HG03097 (cell line): Measurements from ENCODE around the gene EMD.

Experiments used
- ATAC-seq: cut with Tn5 transposase; IDR thresholded peaks from one replicate; pipeline ENCODE4 v1.9.1; 2021; ENCODE audit not compliant: unreplicated experiment, low FRiP score

EMD gene

GRCh38 chrX:154378799-154379568 is at the start of gene EMD:
Gene EMD (plus strand): TSS chrX:154379295. CDS start chrX:154379485, 190 bp downstream.
- peak; percentile 76 for ATAC-seq

- no peak for ATAC-seq
These were observed 46.5 kb upstream of the EMD start for GRCh38 chrX:154332561-154332960.

- ATAC-seq = no peak
These were observed 46.0 kb upstream of the EMD start for GRCh38 chrX:154333116-154333515.

- ATAC-seq = no peak
These were observed 45.2 kb upstream of the EMD start for GRCh38 chrX:154333837-154334271.

GRCh38 chrX:154334496-154334895 is 44.6 kb upstream of the EMD start:
- ATAC-seq = no peak

- peak; percentile 68 for ATAC-seq
These were observed 37.4 kb upstream of the EMD start for GRCh38 chrX:154341399-154342298.

- peak; percentile 8 for ATAC-seq
These were observed 36.0 kb upstream of the EMD start for GRCh38 chrX:154343063-154343462.

- peak; percentile 30 for ATAC-seq
These were observed 35.5 kb upstream of the EMD start for GRCh38 chrX:154343620-154344019.

- no peak for ATAC-seq
These were observed 31.0 kb upstream of the EMD start for GRCh38 chrX:154348114-154348531.

- no peak for ATAC-seq
These were observed 30.3 kb upstream of the EMD start for GRCh38 chrX:154348646-154349358.

- ATAC-seq = no peak
These were observed 29.6 kb upstream of the EMD start for GRCh38 chrX:154349359-154349935.

GRCh38 chrX:154349979-154350378 is 29.1 kb upstream of the EMD start:
- ATAC-seq = no peak

GRCh38 chrX:154350429-154351182 is 28.5 kb upstream of the EMD start:
- ATAC-seq = no peak

- ATAC-seq = no peak
These were observed 27.7 kb upstream of the EMD start for GRCh38 chrX:154351183-154352011.

GRCh38 chrX:154352012-154352401 is 27.1 kb upstream of the EMD start:
- ATAC-seq = no peak

GRCh38 chrX:154352466-154352865 is 26.6 kb upstream of the EMD start:
- no peak for ATAC-seq

GRCh38 chrX:154353172-154353843 is 25.8 kb upstream of the EMD start:
- no peak for ATAC-seq

GRCh38 chrX:154354013-154354412 is 25.1 kb upstream of the EMD start:
- ATAC-seq = no peak
